Neuron (in vitro differentiated cells): ENCODE results near the gene TM9SF1.

Experiments used
- H2AFZ ChIP-seq: one replicate; pipeline ENCODE4 v1.6.1; 2013; ENCODE audit warnings: low read depth, mild to moderate bottlenecking, inconsistent platforms, low read length, moderate library complexity
- H3K27me3 ChIP-seq: one replicate; pipeline ENCODE4 v1.6.1; 2013; ENCODE audit warnings: low read length; ENCODE audit not compliant: insufficient read depth
- H3K36me3 ChIP-seq: one replicate; pipeline ENCODE4 v1.6.1; 2013; ENCODE audit warnings: low read length; ENCODE audit not compliant: insufficient read depth
- H3K4me1 ChIP-seq: one replicate; pipeline ENCODE4 v1.6.1; 2013; ENCODE audit warnings: low read length; ENCODE audit not compliant: insufficient read depth
- H3K4me3 ChIP-seq: 2 replicates; pipeline ENCODE4 v1.5.1; 2013; ENCODE audit warnings: mild to moderate bottlenecking, low read length, moderate library complexity
- H3K9me3 ChIP-seq: one replicate; pipeline ENCODE4 v1.6.1; 2013; ENCODE audit warnings: low read length

The TM9SF1 gene, protein sequence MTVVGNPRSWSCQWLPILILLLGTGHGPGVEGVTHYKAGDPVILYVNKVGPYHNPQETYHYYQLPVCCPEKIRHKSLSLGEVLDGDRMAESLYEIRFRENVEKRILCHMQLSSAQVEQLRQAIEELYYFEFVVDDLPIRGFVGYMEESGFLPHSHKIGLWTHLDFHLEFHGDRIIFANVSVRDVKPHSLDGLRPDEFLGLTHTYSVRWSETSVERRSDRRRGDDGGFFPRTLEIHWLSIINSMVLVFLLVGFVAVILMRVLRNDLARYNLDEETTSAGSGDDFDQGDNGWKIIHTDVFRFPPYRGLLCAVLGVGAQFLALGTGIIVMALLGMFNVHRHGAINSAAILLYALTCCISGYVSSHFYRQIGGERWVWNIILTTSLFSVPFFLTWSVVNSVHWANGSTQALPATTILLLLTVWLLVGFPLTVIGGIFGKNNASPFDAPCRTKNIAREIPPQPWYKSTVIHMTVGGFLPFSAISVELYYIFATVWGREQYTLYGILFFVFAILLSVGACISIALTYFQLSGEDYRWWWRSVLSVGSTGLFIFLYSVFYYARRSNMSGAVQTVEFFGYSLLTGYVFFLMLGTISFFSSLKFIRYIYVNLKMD

DNA sequence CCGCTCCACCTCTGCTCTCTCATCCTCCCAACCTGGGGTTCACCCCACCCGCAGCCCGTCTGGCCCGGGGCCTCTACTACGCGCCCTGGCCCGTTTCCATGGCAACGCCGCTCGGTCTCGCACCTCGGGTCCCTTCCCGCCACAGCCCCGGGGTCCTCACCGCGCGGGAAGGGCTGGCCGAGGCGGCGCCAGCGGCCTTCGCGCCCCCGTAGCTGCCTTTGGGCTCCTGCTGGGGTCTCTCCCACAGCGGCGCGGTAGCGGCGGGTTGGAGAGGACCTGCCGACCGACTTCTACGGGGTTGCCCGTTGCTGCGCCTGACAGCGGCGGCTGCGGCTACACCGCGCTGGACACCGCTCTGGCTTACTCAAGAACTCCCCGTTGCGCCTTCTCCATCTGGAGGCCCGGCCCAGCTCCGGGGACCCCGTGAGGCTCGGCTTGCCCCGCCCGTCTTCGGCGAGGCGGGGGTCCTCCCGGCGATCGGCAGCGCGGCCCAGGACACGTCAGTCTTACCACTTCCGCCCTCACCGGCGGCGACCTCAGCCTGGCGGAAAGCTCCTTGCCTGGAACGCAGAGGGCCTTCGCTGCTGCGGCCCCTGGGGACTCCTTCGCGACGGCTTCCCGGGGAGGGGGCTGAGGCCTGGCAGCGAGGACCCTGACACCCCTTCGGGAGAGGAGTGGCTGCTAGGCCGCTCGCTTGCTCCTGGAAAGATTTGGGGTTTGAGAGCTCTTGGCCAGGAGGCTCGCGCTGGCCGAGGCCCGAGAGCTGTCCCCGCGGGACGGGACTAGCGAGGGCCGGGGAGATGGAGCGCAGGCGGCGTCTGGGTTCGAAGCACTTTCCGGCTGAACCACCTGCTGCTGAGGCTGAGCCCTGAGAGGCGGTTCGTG lies at the start of gene TM9SF1:
TM9SF1 (minus strand) TSS at position 256 of the 885 bp plus-strand sequence. CDS start 422 bp downstream, outside the sequence.
- Histone ChIP-seq H3K27me3 (no peaks in the 10 kb centered on the region), H3K4me3 (peak within 1 kb of the TSS; percentile 77), H3K36me3 (peaks cover 32% of the 10 kb centered on the region), H3K9me3 (no peaks in the 10 kb centered on the region), H2AFZ (peak within 1 kb of the TSS; percentile 78), H3K4me1 (peaks cover 21% of the 10 kb centered on the region)

GRCh38 chr14:24243336-24243836 lies 48.1 kb upstream of the TM9SF1 start:
- Histone ChIP-seq H3K4me3 (peak overlapping the region; percentile 85), H3K4me1 (peaks cover 22% of the 10 kb centered on the region), H3K36me3 (peaks cover 27% of the 10 kb centered on the region), H3K27me3 (no peaks in the 10 kb centered on the region), H2AFZ (peak overlapping the region; percentile 86), H3K9me3 (no peaks in the 10 kb centered on the region)

DNA sequence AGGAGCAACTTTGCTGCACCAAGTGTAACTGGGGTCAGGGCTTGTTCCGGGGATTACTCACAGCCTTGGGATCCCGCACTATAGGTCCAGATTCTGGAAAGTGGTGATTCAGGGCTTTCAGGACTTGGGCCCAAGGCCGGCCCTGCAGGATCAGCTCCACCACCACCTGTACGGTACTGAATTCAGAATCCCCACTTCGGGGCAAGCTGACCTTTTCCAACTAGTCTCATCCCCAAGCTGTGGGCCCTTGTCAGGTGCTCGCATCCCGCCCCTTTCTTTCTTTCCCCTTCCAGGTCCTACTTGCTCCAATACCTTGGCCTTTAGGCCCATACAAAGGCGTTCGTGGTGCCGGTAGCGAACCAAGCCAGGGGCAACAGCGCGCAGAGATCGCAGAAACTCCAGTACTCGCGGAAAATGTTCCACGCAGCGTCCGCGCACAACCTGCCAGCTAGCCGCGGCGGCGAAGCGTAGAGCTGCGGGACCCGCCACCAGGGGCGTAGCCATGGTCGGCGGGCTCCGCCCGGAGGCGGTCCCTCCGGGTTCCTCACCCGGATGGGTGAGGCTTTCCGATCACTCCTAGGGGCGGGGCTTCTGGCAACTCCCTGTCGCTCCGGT lies 46.7 kb upstream of the TM9SF1 start:
- Histone ChIP-seq H3K9me3 (no peaks in the 10 kb centered on the region), H3K4me3 (peak overlapping the region; percentile 85), H3K36me3 (peaks cover 42% of the 10 kb centered on the region), H3K4me1 (peaks cover 22% of the 10 kb centered on the region), H2AFZ (peak overlapping the region; percentile 86), H3K27me3 (no peaks in the 10 kb centered on the region)

GRCh38 chr14:24240110-24240918 lies 45.1 kb upstream of the TM9SF1 start:
- Histone ChIP-seq H3K36me3 (peaks cover 56% of the 10 kb centered on the region), H3K27me3 (no peaks in the 10 kb centered on the region), H2AFZ (no peak overlapping the region), H3K9me3 (no peaks in the 10 kb centered on the region), H3K4me3 (no peak overlapping the region), H3K4me1 (peaks cover 22% of the 10 kb centered on the region)

DNA sequence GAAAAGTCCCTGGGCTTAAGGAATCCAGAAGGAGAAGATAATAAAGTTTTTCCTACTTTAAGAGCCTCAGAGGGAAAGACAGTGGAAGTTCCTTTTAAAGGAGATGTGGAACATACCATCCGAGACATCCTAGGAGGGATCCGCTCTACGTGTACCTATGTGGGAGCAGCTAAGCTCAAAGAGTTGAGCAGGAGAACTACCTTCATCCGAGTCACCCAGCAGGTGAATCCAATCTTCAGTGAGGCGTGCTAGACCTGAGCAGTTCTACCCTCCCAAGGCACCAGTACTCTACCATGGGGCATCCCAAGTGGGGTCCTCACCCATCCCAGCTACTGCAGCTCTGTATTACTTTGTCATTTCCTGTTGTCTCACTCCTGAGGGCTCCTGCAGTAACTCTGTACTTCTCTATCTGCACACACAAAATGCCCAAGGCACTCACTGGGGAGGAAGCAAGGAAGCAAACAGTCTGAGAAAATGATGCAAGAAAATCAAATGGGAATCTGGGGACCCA lies 43.3 kb upstream of the TM9SF1 start:
- Histone ChIP-seq H3K27me3 (no peaks in the 10 kb centered on the region), H3K4me3 (no peak overlapping the region), H3K36me3 (peaks cover 60% of the 10 kb centered on the region), H3K9me3 (no peaks in the 10 kb centered on the region), H2AFZ (no peak overlapping the region), H3K4me1 (peaks cover 27% of the 10 kb centered on the region)

GRCh38 chr14:24238123-24238522 lies 42.9 kb upstream of the TM9SF1 start:
- no peak overlapping the region for H3K4me3 ChIP-seq
- H3K9me3 ChIP-seq = no peaks in the 10 kb centered on the region
- H3K4me1 ChIP-seq = peaks cover 32% of the 10 kb centered on the region
- no peaks in the 10 kb centered on the region for H3K27me3 ChIP-seq
- H3K36me3 ChIP-seq = peaks cover 60% of the 10 kb centered on the region
- no peak overlapping the region for H2AFZ ChIP-seq

DNA sequence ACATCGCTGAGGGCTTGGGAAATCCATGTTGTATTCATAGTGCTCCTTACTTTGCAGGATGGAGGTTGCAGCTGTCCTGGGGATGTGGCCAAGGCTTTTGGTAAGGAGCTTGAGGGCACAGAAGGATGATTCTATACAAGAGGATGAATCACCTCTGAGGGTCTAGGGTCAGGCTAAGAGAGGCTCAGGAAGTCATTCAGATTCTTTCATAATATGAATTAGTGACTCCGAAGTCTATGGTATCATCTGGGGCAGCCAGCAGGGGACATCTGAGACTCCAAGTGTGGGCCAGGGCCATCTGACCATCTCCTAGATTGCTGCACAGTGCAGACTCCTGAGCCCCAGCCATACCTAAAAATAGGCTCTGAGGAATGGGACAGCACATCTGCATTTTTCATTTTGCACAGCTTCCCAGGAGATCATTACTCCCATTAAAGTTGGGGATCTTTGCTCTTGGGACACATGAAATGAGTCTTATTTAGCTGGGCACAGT lies 42.3 kb upstream of the TM9SF1 start:
- Histone ChIP-seq H3K36me3 (peaks cover 60% of the 10 kb centered on the region), H3K27me3 (no peaks in the 10 kb centered on the region), H3K4me1 (peaks cover 35% of the 10 kb centered on the region), H2AFZ (no peak overlapping the region), H3K4me3 (no peak overlapping the region), H3K9me3 (no peaks in the 10 kb centered on the region)

DNA sequence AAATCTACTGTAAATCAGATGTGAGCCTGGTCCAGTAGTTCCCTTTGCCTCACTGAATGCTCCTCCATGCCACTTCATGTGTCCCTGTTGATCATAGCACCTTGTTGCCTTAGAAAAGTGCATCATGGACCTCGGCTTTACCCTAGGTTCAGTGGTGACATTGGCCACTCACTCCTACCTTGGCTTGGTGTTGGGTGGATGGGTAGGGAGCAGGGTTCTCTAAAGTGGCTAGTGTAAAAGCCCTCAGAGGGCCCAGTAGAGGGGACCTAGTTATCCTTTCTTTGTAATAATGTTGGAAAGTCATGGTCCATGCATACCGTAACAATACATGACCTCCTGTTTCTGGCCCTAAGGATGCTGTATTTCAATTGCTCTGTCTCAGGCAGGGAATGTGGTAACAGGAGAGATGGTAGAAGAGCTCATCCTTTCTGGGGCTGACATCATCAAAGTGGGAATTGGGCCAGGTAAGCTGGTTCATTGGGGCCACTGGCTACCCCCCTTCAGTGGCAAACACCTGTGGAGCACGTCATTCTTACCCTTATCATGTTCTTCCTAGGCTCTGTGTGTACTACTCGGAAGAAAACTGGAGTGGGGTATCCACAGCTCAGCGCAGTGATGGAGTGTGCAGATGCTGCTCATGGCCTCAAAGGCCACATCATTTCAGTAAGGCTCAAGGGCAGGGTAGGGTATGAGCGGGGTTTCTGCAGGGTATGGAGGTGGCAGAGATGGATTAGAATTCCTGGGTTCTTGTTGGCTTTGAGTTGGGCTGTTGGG lies 41.6 kb upstream of the TM9SF1 start:
- Histone ChIP-seq H3K4me1 (peaks cover 34% of the 10 kb centered on the region), H3K36me3 (peaks cover 60% of the 10 kb centered on the region), H3K4me3 (no peak overlapping the region)

GRCh38 chr14:24235804-24236688 lies 40.8 kb upstream of the TM9SF1 start:
- H2AFZ ChIP-seq = no peak overlapping the region
- no peaks in the 10 kb centered on the region for H3K27me3 ChIP-seq
- no peaks in the 10 kb centered on the region for H3K9me3 ChIP-seq
- no peak overlapping the region for H3K4me3 ChIP-seq
- peaks cover 58% of the 10 kb centered on the region for H3K36me3 ChIP-seq
- peaks cover 32% of the 10 kb centered on the region for H3K4me1 ChIP-seq

More for the DNA sequence above, 41.6 kb upstream of the TM9SF1 start:
- no peaks in the 10 kb centered on the region for H3K9me3 ChIP-seq
- H3K27me3 ChIP-seq = no peaks in the 10 kb centered on the region
- H2AFZ ChIP-seq = no peak overlapping the region

GRCh38 chr14:24234095-24235005 lies 39.1 kb upstream of the TM9SF1 start:
- Histone ChIP-seq H3K27me3 (no peaks in the 10 kb centered on the region), H2AFZ (no peak overlapping the region), H3K9me3 (no peaks in the 10 kb centered on the region), H3K36me3 (peaks cover 41% of the 10 kb centered on the region), H3K4me3 (no peak overlapping the region), H3K4me1 (peaks cover 22% of the 10 kb centered on the region)
